Parathyroid adenoma (tissue), 2 donors: ENCODE measurements around the gene TEDC1.

ENCODE experiments used
- H2AFZ ChIP-seq: fragments of 300-600 bp; sonication (generic); one replicate; pipeline ENCODE4 v1.7.0; 2017; ENCODE audit warnings: antibody characterized with exemption, mild to moderate bottlenecking
- H3K27ac ChIP-seq: fragments of 300-600 bp; sonication (generic); one replicate; pipeline ENCODE4 v1.7.0; 2017
- H3K27me3 ChIP-seq: fragments of 300-600 bp; sonication (generic); one replicate; pipeline ENCODE4 v1.7.0; 2017; ENCODE audit warnings: low read length; ENCODE audit not compliant: control insufficient read depth, insufficient read depth
- H3K36me3 ChIP-seq: fragments of 300-600 bp; sonication (generic); one replicate; pipeline ENCODE4 v1.7.0; 2017; ENCODE audit warnings: low read length; ENCODE audit not compliant: control insufficient read depth, insufficient read depth
- H3K4me1 ChIP-seq: fragments of 300-600 bp; sonication (generic); one replicate; pipeline ENCODE4 v1.7.0; 2017; ENCODE audit warnings: control low read depth
- H3K4me2 ChIP-seq: fragments of 300-600 bp; sonication (generic); one replicate; pipeline ENCODE4 v1.7.0; 2017; ENCODE audit warnings: low read length
- H3K4me3 ChIP-seq: fragments of 300-600 bp; sonication (generic); one replicate; pipeline ENCODE4 v1.7.0; 2017; ENCODE audit warnings: low read depth, low read length
- H3K79me2 ChIP-seq: fragments of 300-600 bp; sonication (generic); one replicate; pipeline ENCODE4 v1.7.0; 2017; ENCODE audit warnings: control low read depth
- H3K9ac ChIP-seq: fragments of 300-600 bp; sonication (generic); one replicate; pipeline ENCODE4 v1.7.0; 2017; ENCODE audit warnings: mild to moderate bottlenecking
- H3K9me3 ChIP-seq: fragments of 300-600 bp; sonication (generic); one replicate; pipeline ENCODE4 v1.7.0; 2017; ENCODE audit warnings: low read length; ENCODE audit not compliant: control insufficient read depth
- CTCF ChIP-seq: fragments of 300-600 bp; sonication (generic); IDR thresholded peaks from one replicate; pipeline ENCODE4 v1.7.0; 2017; ENCODE audit warnings: antibody characterized with exemption, mild to moderate bottlenecking
- donor health status: primary hyperparathyroidism.

The TEDC1 gene

DNA sequence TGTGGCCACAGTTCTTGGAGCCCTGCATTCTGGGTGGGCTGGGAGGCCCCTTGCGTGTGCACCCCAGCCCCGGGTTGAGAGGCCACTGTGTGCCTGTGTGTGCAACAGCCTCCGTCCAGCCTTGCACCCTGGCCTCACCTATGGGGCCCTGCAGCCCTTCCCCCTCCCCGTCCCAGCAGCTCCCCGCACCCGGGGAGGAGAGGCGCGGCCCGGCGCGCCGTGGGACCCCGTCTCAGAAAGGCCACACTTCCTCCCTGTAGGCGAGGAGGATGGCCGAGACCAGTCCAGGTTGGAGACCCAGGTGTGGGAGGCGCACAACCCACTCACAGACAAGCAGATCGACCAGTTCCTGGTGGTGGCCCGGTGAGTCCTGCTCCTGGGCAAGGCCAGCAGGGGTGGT, 33.0 kb upstream of the TEDC1 start:
- H3K36me3 ChIP-seq, result no peaks in the 10 kb centered on the region
- H3K9me3 ChIP-seq, result no peaks in the 10 kb centered on the region
- no peak for TF ChIP-seq CTCF
- H3K4me3 ChIP-seq, result no peak overlapping the region
- H3K27me3 ChIP-seq, result no peaks in the 10 kb centered on the region
- no peak overlapping the region for H3K27ac ChIP-seq
- no peaks in the 10 kb centered on the region for H3K4me1 ChIP-seq
- H3K79me2 ChIP-seq, result no peaks in the 10 kb centered on the region
- H2AFZ ChIP-seq, result no peak overlapping the region
- no peak overlapping the region for H3K9ac ChIP-seq
- no peak overlapping the region for H3K4me2 ChIP-seq

DNA sequence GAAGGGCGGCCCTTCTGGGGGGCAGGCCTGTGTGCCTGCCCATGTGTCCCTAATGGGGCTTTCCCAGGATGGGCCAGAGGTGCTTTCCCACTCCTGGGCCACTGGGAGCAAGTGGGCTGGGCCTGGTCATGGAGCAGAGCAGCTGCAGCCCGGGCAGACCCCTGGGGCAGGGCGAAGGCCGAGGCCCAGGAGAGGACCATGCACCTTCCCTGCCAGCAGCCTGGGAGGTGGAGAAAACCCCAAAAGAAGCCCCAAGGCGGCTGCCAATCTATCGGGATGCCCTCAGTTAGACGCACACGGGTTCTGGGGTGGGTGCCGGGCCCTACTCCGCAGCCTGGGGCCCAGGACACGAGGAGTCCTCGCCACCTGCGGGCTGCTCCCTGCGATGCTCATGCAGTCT, 32.5 kb upstream of the TEDC1 start:
- no peaks in the 10 kb centered on the region for H3K79me2 ChIP-seq
- no peak overlapping the region for H2AFZ ChIP-seq
- no peaks in the 10 kb centered on the region for H3K4me1 ChIP-seq
- H3K36me3 ChIP-seq, result no peaks in the 10 kb centered on the region
- H3K27ac ChIP-seq, result no peak overlapping the region
- no peak for TF ChIP-seq CTCF
- H3K9me3 ChIP-seq, result no peaks in the 10 kb centered on the region
- H3K27me3 ChIP-seq, result no peaks in the 10 kb centered on the region
- no peak overlapping the region for H3K4me3 ChIP-seq
- H3K9ac ChIP-seq, result no peak overlapping the region
- no peak overlapping the region for H3K4me2 ChIP-seq

GRCh38 chr14:105460116-105460515, 30.9 kb upstream of the TEDC1 start:
- TF ChIP-seq CTCF, result no peak

DNA sequence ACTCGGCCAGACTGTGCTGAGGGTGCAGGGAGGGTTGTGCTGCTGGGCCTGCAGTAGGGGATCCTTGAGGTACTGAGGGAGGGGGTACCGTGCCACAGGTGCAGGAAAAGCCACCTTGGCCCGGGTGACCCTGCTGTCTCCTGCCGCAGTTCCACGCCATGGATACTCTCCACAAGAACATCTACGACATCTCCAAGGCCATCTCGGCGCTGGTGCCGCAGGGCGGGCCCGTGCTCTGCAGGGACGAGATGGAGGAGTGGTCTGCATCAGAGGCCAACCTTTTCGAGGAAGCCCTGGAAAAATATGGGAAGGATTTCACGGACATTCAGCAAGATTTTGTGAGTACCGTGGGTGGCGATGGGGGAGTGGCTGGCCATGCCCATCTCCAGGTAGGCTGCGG, 30.4 kb upstream of the TEDC1 start:
- no peaks in the 10 kb centered on the region for H3K27me3 ChIP-seq

More at GRCh38 chr14:105460116-105460515, 30.9 kb upstream of the TEDC1 start:
- Histone ChIP-seq H3K36me3 (no peaks in the 10 kb centered on the region), H3K9me3 (no peaks in the 10 kb centered on the region), H3K27ac (no peak overlapping the region), H3K4me3 (no peak overlapping the region), H3K79me2 (no peaks in the 10 kb centered on the region), H3K9ac (no peak overlapping the region), H2AFZ (no peak overlapping the region), H3K4me2 (no peak overlapping the region), H3K27me3 (no peaks in the 10 kb centered on the region), H3K4me1 (no peaks in the 10 kb centered on the region)

More for the DNA sequence above, 30.4 kb upstream of the TEDC1 start:
- Histone ChIP-seq H3K9ac (no peak overlapping the region), H3K27ac (no peak overlapping the region), H3K36me3 (no peaks in the 10 kb centered on the region), H3K9me3 (no peaks in the 10 kb centered on the region), H3K4me1 (no peaks in the 10 kb centered on the region), H3K79me2 (no peaks in the 10 kb centered on the region), H2AFZ (no peak overlapping the region), H3K4me2 (no peak overlapping the region), H3K4me3 (no peak overlapping the region)
- no peak for TF ChIP-seq CTCF
